Measurements from ENCODE around the gene OR2A14. TPM values are rescaled to one million over a fixed set of nuclear protein-coding genes. Genes with fewer than 3 reads are reported as not detected.
"Not testable (repeated sequence)": the region's sequence is repeated elsewhere in the genome, so short reads cannot be mapped to it uniquely, and the experiment has no call there.

The OR2A14 gene
- total RNA-seq, 1 donor from 2014 or later = not detected

DNA sequence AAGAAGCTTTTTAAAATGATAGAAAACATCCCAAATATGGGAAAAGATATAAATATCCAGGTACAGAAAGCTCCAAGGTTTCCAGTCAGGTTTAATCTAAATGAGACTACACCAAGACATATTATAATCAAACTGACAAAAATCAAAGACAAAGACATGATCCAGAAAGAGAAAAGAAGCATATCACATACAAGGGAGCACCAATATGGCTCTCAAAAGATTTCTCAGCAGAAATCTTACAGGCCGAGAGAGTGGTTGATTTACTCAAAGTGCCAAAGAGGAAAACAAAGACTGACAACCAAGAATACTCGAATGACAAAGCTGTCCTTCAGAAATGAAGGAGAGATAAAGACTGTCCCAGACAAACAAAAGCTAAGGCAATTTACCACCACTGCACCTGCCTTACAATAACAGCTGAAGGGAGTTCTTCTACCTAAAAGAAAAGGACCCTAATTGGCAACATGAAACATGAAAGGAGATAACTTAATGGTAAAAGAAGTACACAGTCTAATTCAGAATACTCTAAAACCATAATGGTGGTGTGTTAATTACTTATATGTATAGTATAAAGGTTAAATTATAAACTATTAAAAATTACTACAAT is 25.4 kb downstream of the OR2A14 start:
- Histone ChIP-seq H3K4me3 (ENCODE audit: low read depth, low read length) (no peak overlapping the region), H3K27me3 (ENCODE audit: control insufficient read depth, insufficient read depth, low read length) (no peaks in the 10 kb centered on the region), H3K36me3 (ENCODE audit: control insufficient read depth, insufficient read depth, low read length) (no peaks in the 10 kb centered on the region)
- FAIRE-seq (no peak), DNase-seq (ENCODE audit: low read depth) (no peak)
- TF ChIP-seq, protein P1, sequence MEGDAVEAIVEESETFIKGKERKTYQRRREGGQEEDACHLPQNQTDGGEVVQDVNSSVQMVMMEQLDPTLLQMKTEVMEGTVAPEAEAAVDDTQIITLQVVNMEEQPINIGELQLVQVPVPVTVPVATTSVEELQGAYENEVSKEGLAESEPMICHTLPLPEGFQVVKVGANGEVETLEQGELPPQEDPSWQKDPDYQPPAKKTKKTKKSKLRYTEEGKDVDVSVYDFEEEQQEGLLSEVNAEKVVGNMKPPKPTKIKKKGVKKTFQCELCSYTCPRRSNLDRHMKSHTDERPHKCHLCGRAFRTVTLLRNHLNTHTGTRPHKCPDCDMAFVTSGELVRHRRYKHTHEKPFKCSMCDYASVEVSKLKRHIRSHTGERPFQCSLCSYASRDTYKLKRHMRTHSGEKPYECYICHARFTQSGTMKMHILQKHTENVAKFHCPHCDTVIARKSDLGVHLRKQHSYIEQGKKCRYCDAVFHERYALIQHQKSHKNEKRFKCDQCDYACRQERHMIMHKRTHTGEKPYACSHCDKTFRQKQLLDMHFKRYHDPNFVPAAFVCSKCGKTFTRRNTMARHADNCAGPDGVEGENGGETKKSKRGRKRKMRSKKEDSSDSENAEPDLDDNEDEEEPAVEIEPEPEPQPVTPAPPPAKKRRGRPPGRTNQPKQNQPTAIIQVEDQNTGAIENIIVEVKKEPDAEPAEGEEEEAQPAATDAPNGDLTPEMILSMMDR (IDR thresholded peaks at IDR 0.05; ENCODE audit: insufficient read depth, low read length, severe bottlenecking) = no peak

DNA sequence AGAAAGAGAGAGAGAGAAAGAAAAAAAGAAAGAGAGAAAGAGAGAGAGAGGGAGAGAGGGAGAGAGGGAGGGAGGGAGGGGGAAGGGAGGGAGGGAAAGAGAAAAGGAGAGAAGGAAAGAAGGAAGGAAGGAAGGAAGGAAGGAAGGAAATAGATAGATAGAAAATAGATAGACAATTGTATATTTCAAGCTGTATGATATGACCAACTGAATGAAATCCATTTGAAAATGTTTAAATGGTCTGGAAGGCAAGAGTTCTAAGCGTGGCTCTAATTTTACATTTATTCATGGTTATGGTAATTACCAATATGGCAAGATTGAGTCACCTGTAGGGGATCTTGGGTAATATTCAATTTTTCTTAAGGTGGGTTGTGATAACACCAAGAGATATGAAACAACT is 35.9 kb downstream of the OR2A14 start:
- FAIRE-seq = no peak
- no peak overlapping the region for H3K4me3 ChIP-seq (ENCODE audit: low read depth, low read length)
- no peaks in the 10 kb centered on the region for H3K27me3 ChIP-seq (ENCODE audit: control insufficient read depth, insufficient read depth, low read length)
- DNase-seq (ENCODE audit: low read depth) = no peak
- H3K36me3 ChIP-seq (ENCODE audit: control insufficient read depth, insufficient read depth, low read length) = no peaks in the 10 kb centered on the region
- TF ChIP-seq, protein P1 (IDR thresholded peaks at IDR 0.05; ENCODE audit: insufficient read depth, low read length, severe bottlenecking) = no peak

DNA sequence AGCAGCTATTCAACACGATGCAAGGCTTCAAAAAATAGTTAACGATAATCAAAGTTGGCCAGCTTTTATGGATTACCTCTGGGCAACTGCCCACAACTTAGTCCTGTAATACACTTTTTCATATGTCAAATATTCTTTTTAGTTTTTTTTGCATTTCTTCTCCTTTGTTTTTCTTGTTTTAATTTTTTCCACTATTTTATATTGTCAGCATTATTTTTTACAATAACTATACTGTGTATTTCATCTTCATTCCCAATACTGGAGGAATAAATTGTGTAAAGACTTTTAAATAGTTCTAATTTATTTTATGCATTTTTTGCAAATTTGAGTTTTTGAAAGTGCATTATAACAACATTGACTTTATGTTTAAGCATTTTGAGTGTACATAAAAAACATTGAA is 41.8 kb downstream of the OR2A14 start:
- H3K27me3 ChIP-seq (ENCODE audit: control insufficient read depth, insufficient read depth, low read length) = no peaks in the 10 kb centered on the region
- no peaks in the 10 kb centered on the region for H3K36me3 ChIP-seq (ENCODE audit: control insufficient read depth, insufficient read depth, low read length)
- TF ChIP-seq, protein P1 (IDR thresholded peaks at IDR 0.05; ENCODE audit: insufficient read depth, low read length, severe bottlenecking) = no peak
- FAIRE-seq (no peak), DNase-seq (ENCODE audit: low read depth) (no peak)
- no peak overlapping the region for H3K4me3 ChIP-seq (ENCODE audit: low read depth, low read length)

DNA sequence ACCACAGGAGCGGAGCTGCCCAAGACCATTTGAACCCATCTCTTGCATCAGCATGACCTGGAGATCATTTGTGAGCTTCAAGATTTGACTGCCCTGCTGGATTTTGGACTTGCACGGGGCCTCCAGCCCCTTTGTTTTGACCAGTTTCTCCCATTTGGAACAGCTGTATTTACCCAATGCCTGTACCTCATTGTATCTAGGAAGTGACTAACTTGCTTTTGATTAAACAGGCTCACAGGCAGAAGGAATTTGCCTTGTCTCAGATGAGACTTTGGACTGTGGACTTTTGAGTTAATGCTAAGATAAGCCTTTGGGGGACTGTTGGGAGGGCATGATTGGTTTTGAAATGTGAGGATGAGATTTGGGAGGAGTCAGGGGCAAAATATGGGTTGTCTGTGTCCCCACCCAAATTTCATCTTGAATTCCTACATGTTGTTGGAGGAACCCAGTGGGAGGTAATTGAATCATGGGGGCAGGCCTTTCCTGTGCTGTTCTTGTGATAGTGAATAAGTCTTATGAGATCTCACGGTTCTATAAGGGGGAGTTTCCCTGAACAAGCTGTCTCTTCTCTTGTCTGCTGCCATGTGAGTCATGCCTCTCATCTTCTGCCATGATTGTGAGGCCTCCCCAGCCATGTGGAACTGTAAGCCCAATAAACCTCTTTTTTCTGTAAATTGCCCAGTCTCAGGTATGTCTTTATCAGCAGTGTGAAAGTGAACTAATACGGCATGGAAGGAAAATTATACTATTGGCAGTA is 48.8 kb downstream of the OR2A14 start:
- not testable (repeated sequence) for H3K4me3 ChIP-seq (ENCODE audit: low read depth, low read length); H3K36me3 ChIP-seq (ENCODE audit: control insufficient read depth, insufficient read depth, low read length); FAIRE-seq; H3K27me3 ChIP-seq (ENCODE audit: control insufficient read depth, insufficient read depth, low read length)
- DNase-seq (ENCODE audit: low read depth) = peak; percentile 22

DNA sequence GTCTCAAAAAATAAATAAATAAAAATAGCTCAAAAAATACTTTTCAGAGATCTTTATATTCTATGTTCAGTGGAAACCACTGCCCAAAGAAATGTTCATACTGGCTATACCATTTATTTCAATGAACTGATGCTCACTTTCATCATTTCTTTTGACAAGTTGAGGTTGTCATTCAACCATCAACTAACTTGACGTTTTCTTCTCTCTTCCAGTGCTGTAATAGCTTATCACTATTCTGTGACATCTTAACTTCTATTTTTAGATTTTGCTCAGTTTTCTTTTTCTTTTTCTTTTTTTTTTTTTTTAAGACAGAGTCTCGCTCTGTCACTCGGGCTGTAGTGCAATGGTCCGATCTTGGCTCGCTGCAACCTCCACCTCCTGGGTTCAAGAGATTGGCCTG is 51.6 kb downstream of the OR2A14 start:
- Histone ChIP-seq H3K36me3 (ENCODE audit: control insufficient read depth, insufficient read depth, low read length) (no peaks in the 10 kb centered on the region), H3K4me3 (ENCODE audit: low read depth, low read length) (no peak overlapping the region), H3K27me3 (ENCODE audit: control insufficient read depth, insufficient read depth, low read length) (no peaks in the 10 kb centered on the region)
- DNase-seq (ENCODE audit: low read depth) (no peak), FAIRE-seq (no peak)
- TF ChIP-seq, protein P1 (IDR thresholded peaks at IDR 0.05; ENCODE audit: insufficient read depth, low read length, severe bottlenecking) = no peak

DNA sequence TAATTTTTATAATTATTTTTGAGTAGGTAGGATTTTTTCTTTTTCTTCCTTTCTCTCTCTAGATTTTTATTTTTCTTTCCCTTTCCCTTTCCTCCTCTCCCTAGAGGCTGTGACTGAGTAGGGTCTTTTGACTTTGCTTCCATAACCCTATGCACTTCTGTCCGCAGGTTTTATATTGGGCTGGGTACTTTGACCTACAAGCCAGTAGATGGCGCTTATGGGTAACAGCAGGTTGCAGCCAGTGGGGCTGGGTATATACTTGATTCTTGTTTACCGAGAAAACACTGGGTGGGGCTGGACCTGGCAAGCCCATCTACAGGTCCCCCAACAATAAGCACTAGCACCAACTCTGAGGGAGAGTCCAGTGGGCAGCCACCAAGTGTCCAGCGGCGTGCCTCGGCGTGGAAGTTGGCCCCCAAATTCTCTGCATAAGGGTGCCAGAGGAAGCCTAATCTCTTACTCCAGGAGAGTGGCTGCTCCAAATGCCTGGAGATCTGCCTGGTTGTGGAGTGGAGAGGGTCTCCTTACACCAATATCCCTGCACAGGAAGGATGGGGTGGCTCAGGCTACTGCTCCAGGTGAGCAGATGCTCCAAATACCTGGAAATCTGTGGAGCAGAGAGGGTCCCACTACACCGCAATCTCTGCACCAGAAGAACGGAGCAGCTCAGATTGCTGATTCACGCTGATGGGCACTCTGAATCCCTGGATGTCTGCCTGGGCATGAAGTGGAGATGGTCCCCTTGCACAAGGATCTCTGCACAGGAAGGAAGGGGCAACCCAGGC is 55.6 kb downstream of the OR2A14 start:
- H3K36me3 ChIP-seq (ENCODE audit: control insufficient read depth, insufficient read depth, low read length); FAIRE-seq; H3K4me3 ChIP-seq (ENCODE audit: low read depth, low read length); H3K27me3 ChIP-seq (ENCODE audit: control insufficient read depth, insufficient read depth, low read length): not testable (repeated sequence)
- TF ChIP-seq, protein P1 (IDR thresholded peaks at IDR 0.05; ENCODE audit: insufficient read depth, low read length, severe bottlenecking) = peak; percentile 38
- DNase-seq (ENCODE audit: low read depth) = peak; percentile 19

DNA sequence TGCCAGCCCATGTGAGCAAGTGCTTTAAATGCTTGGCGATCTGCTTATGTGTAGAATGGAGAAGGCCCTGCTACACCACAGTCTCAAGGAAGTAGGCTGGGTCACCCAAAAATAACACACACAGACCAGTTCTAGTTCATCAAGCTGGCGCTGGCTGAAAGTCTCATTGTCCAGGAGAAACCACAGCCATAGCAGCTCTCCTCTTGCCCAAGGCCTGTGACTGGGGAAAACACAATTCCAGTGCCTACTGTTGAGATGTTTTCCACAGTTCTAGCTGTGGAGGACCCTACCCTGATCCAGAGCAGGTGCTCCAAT is 56.1 kb downstream of the OR2A14 start:
- H3K36me3 ChIP-seq (ENCODE audit: control insufficient read depth, insufficient read depth, low read length); DNase-seq (ENCODE audit: low read depth); FAIRE-seq; H3K4me3 ChIP-seq (ENCODE audit: low read depth, low read length); H3K27me3 ChIP-seq (ENCODE audit: control insufficient read depth, insufficient read depth, low read length): not testable (repeated sequence)
